Measurements from ENCODE around the gene PTPRN2.

DNA sequence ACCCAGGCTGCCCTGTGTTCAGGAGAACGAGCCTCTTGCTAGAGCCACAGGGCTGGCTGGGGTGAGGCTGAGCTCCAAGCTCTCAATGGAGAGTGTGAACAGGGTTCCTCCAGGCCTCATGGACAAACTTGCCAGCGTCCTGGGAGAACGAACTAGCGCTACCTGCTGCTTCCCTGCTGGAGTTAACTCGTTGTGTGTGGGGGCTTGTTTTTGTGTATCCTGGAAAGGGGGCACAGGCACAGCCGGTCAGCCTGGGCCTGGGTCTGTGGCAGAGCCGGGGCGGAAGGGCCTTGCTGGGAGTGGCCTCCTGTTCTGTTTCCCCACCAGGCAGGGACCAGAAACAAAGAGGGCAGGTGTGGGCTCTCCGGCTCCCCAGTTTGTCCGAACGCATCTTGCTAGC, 991.6 kb downstream of the PTPRN2 start:
- TF ChIP-seq, protein P1, sequence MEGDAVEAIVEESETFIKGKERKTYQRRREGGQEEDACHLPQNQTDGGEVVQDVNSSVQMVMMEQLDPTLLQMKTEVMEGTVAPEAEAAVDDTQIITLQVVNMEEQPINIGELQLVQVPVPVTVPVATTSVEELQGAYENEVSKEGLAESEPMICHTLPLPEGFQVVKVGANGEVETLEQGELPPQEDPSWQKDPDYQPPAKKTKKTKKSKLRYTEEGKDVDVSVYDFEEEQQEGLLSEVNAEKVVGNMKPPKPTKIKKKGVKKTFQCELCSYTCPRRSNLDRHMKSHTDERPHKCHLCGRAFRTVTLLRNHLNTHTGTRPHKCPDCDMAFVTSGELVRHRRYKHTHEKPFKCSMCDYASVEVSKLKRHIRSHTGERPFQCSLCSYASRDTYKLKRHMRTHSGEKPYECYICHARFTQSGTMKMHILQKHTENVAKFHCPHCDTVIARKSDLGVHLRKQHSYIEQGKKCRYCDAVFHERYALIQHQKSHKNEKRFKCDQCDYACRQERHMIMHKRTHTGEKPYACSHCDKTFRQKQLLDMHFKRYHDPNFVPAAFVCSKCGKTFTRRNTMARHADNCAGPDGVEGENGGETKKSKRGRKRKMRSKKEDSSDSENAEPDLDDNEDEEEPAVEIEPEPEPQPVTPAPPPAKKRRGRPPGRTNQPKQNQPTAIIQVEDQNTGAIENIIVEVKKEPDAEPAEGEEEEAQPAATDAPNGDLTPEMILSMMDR (IDR thresholded peaks at IDR 0.05): no peak
- no peak for TF ChIP-seq POLR2A (IDR thresholded peaks at IDR 0.05)
